GM19025 (cell line): ENCODE measurements around the gene IGF2BP1.

Experiments used
- ATAC-seq: cut with Tn5 transposase; IDR thresholded peaks from one replicate; pipeline ENCODE4 v1.9.1; 2021; ENCODE audit warnings: mild to moderate bottlenecking, low read depth, moderate library complexity; ENCODE audit not compliant: unreplicated experiment

IGF2BP1 gene

GRCh38 chr17:48997103-48997826, at the start of gene IGF2BP1:
TSS of gene IGF2BP1 (plus strand) at chr17:48997385. CDS start at chr17:48997746, 361 bp downstream.
- no peak for ATAC-seq

GRCh38 chr17:48951572-48951971, 45.6 kb upstream of the IGF2BP1 start:
- no peak for ATAC-seq

- ATAC-seq, result no peak
Observed at GRCh38 chr17:48952904-48953303, 44.3 kb upstream of the IGF2BP1 start.

GRCh38 chr17:48954300-48954755, 42.9 kb upstream of the IGF2BP1 start:
- ATAC-seq, result no peak

- ATAC-seq, result no peak
Observed at GRCh38 chr17:48960834-48961515, 36.2 kb upstream of the IGF2BP1 start.

- no peak for ATAC-seq
Observed at GRCh38 chr17:48961516-48962233, 35.5 kb upstream of the IGF2BP1 start.

- no peak for ATAC-seq
Observed at GRCh38 chr17:48970224-48970623, 27.0 kb upstream of the IGF2BP1 start.

GRCh38 chr17:48970865-48971687, 26.1 kb upstream of the IGF2BP1 start:
- no peak for ATAC-seq

GRCh38 chr17:48972749-48973097, 24.5 kb upstream of the IGF2BP1 start:
- no peak for ATAC-seq

- no peak for ATAC-seq
Observed at GRCh38 chr17:48973806-48974205, 23.4 kb upstream of the IGF2BP1 start.

GRCh38 chr17:48981927-48982539, 15.2 kb upstream of the IGF2BP1 start:
- no peak for ATAC-seq

- no peak for ATAC-seq
Observed at GRCh38 chr17:48985436-48986245, 11.5 kb upstream of the IGF2BP1 start.

- ATAC-seq, result no peak
Observed at GRCh38 chr17:48989100-48989499, 8.1 kb upstream of the IGF2BP1 start.

GRCh38 chr17:48990882-48991357, 6.3 kb upstream of the IGF2BP1 start:
- no peak for ATAC-seq

GRCh38 chr17:48992444-48992843, 4.7 kb upstream of the IGF2BP1 start:
- no peak for ATAC-seq

GRCh38 chr17:48993305-48993704, 3.9 kb upstream of the IGF2BP1 start:
- no peak for ATAC-seq

- ATAC-seq, result no peak
Observed at GRCh38 chr17:48993951-48994350, 3.2 kb upstream of the IGF2BP1 start.

- no peak for ATAC-seq
Observed at GRCh38 chr17:48994549-48995303, 2.5 kb upstream of the IGF2BP1 start.
